Jurkat, Clone E6-1 (cell line): ENCODE data around the gene FBXL7.

Source experiments
- DNase-seq: peaks from one replicate; pipeline ENCODE4 v3.0.0-alpha.2; 2011; ENCODE audit warnings: low read depth, low spot score
- H3K4me3 ChIP-seq: 2 replicates; pipeline ENCODE4 v1.5.1; 2011; ENCODE audit warnings: mild to moderate bottlenecking, low read length, control low read depth, moderate library complexity

FBXL7 gene

DNA sequence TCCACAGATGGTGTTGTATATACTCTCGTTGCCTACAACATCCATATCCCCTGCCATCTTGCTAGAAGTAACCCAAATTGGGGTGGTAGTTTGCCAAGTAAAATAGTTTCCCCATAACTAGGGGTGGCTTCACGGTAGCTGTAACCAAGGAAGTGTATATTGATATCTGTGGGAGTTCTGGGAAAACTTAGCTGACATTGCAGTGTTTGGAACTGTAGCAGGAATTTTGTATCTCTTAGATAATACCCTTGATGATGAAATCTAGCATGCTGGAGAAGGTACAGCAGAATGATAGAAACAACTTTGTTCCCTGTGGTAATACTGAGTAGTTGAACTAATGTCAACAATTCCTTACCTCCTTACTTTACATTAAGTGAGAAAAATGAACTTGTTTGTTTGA, 29.8 kb downstream of the FBXL7 start:
- H3K4me3 ChIP-seq: no peak overlapping the region
- no peak for DNase-seq

DNA sequence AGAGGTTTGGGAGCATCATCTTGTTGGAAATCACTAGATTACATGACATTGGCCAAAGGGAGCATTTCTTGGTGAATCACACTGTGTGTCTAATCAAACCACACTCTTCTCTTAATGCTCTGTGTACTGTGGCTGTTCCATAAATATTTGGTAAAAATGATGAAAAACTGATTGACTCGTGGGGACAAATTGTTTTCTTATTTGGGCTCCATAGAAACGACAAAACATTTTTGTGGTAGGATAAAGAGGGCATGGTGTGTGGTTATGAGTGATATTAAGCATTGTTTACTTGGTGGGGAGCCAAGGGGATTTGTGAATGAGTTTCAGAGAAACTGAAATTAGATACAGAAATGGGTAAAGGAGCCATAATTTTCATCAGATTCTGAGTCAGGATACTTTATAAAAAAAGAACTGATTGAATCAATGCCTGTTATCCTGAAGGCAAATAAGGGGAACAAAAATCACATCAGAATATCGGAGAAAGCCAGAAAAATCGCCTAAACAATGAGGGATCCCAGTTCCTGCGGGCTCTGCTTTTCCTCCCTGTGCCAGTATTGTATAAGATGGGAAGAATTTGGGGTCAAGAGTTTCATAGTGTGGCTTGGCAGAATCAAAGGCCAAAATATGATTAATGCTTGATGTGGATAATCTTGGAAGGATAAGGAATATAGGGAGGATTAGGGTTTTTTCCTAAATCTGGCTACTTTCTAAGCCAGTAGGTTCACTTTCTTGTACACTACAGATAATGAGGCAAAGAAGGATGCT, 33.3 kb downstream of the FBXL7 start:
- H3K4me3 ChIP-seq: no peak overlapping the region
- no peak for DNase-seq

DNA sequence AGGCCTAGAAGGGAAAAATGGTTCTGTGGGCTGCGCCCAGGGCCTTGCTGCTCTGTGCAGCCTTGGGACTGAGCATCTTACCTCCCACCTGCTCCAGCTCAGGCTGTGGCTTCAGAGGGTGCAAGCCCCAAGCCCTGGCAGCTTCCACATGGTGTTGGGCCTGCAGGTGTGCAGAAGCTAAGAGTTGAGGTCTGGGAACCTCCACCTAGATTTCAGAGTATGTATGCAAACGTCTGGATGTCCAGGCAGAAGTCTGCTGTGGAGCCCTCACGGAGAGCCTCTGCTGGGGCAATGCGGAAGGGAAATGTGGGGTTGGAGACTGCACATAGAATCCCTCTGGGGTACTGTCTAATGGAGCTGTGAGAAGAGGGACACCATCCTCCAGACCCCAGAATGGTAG, 36.0 kb downstream of the FBXL7 start:
- H3K4me3 ChIP-seq: no peak overlapping the region
- DNase-seq: no peak

DNA sequence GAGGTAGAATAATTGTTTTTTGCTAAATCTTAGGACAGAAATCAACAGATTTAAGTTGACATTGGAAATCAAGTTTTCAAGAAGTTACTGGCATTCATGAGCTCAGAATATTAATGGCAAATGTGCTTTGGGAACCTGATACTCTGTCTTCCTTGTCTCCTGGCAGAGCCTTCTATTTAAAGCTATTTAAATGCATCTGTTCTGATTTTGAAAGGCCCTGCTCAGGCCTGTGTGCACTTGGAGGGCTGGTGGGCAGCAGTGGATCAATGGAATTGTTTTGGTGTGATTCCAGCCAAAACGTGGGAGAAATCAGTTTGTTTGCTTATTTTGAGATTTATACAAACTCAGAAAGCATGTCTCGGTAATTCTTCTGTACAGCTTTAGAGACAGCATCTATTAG, 38.5 kb downstream of the FBXL7 start:
- no peak for DNase-seq
- H3K4me3 ChIP-seq: no peak overlapping the region

DNA sequence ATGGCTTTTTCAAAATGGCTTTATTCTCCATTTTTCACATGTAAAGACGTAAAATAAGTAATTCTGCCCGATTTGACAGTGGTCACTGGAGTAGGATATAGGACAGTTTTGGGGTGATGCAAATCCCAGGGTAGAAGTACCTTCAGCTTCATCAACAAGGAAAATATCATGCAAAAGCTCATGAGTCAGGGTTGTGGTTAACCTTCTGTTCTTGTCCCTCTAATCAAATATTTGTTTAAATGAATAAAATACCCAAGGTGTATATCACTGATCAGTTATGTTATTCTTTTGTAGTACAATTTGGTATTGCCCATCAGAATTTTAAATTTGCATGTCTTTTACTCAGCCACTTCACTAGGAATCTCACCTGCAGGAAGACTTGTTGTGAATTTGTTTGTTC, 40.0 kb downstream of the FBXL7 start:
- H3K4me3 ChIP-seq: no peak overlapping the region
- DNase-seq: no peak

DNA sequence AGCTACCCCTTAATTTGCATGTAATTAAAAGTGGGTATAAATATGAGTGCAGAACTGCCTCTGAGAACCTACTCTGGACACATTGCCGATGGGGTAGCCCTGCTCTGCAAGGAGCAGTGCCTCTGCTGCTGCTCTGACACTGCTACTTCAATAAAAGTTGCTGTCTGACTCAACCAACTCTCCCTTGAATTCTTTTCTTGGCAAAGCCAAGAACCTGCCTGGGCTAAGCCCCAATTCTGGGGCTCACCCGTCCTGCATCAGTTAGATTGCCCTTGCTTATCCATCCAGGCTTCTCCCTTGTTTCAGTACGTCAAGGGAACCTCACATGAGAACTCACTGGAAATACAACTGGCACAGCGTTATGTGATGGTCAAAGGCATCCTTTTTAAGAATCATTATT, 44.1 kb downstream of the FBXL7 start:
- no peak overlapping the region for H3K4me3 ChIP-seq
- DNase-seq: no peak

DNA sequence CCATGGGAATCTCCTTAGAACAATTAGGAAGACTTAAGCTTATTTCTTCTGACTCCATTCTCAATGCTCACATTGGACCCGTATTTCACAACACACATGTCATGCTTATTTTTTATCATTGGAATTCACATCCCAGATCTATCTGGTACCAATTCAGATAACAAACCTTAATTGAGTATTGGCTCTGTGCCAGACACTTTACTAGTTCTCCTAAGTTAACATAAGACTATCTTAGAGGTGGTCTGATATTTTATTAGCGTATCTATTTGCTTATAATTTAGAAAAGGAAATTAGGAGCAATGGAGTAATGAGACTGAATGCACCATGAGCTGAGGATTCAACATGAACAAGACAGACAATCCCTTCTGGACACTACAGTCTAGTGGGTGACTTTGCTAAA, 45.1 kb downstream of the FBXL7 start:
- H3K4me3 ChIP-seq: no peak overlapping the region

DNA sequence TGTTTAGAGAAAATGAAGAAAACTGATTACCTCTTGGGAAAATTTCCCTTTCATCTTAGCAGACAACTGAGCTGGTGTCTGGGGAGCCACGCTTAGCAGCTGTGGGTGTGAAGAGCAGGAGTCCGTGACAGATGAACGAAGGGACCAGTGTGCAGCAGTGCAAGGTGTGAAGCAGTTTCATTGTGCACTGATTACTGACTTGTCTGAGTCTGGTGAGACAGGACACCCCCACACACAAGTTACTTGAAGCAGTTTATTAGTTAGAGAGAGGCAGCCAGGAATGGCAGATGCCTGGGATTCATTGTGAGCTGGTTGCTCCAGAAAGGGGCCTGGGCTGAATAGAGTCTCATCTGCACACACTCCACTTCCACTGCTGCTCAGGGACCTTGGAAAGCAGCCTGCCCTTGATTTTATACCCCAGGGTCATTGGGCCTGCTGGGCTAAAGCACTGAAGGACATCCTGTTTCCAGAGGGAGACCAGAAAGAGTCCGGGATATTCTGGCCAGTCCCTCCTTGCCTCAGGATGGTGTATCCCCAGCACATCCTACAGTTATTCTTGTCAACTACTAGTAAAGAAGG, 47.4 kb downstream of the FBXL7 start:
- H3K4me3 ChIP-seq: no peak overlapping the region
- DNase-seq: no peak

More for the DNA sequence above, 45.1 kb downstream of the FBXL7 start:
- no peak for DNase-seq

DNA sequence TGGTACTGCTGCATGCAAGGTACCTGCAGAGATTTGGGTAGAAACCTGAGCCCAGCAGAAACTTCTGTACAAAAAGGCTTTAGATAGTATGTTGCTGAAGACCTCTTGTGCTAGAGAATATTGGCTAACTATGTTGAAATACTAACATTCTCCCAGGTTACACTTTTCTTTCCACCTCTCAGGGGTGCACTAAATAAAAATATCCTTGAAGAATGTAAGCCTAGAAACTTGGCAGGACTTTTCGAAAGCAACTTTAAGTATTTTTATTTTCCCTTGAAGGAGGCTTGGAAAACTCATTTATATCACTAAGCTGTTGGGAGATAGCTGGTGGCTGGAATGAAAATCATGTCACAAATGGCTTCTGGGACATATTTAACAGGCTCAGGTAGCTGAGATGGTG, 50.0 kb downstream of the FBXL7 start:
- no peak overlapping the region for H3K4me3 ChIP-seq
- DNase-seq: no peak

DNA sequence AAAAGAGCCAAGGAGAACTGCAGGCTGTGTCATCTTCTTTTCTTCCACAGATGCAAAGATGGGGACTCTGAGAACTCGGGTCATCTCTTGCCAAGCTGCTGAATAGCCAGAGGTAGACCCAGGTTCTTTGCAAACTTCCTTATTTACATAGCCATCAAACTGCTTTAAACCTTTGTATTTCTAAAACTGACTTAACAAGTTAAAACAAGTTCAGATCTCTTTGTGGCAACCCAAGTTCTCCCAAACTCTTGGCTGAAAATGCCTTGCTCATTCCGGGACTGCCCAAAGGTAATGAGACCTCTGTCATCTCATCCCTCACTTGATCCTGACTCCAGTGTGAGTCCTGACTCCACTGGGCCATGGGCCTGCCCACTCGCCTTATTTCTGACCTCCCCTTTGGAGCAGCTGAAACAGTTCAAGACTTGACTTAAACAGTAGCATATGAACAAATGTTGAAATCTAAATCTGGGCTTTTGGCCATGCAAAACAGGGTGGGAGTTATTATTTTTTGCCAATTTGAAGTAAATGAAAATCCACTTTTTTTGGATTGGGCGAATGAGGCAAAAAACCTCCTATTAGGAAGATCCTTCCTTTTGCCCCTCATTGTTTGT, 50.6 kb downstream of the FBXL7 start:
- no peak overlapping the region for H3K4me3 ChIP-seq
- DNase-seq: no peak

DNA sequence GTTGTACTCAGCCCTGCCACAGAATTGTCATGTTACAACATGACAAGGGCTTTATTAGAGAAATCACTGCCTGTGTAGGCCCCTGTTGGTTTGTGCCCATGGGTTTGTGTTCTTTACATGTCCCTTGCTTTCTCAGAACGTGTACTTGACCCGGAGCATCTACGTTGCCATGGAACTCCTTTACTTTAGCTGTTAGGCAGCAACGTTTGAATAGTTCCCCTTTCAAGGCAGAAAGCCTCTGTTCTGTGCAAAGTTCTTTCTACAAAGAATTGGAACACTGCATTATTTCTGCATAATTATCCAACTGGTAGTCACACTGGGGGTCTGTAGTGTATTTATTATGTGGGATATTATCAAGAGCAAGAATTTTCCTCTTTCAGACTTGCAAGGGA, 51.1 kb downstream of the FBXL7 start:
- H3K4me3 ChIP-seq: no peak overlapping the region
- DNase-seq: no peak

DNA sequence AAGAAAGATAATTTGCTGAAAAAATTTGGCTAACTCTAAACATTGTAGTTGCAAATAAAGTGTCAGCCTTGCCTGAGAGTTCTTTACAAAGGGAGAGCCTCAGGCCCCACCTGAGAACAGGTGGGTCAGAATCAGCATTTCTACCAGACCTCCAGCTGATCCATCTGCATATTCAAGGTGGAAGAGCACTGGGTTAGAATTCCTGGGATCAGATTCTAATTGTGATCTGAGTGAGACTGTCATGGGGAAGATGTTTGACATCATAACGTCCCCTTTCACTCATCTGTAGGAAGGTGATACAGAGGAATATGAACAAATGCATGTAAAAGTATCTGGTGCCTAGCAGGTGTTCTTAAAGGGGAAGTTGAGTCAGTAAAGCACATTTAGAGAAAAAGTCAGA, 54.6 kb downstream of the FBXL7 start:
- no peak overlapping the region for H3K4me3 ChIP-seq
- no peak for DNase-seq

DNA sequence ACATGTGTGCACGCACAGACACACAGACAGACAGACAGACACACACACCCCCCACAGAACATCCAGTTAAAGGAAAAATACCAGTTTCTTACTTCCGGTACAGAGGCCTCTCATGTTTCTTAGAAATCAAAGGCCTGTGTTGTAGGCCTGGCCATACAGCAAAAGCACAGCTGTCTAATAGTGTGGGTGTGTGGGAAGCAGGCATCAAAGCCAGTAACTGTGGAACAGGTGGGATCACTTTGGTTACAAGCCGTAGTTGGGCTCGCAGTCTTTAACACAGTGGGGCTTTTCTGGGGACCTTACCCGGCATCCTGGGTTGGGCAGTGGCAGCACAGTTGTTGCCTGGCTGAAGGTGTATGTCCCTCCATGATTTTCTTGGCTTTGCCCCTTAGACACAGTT, 55.2 kb downstream of the FBXL7 start:
- peak; percentile 70 for DNase-seq

DNA sequence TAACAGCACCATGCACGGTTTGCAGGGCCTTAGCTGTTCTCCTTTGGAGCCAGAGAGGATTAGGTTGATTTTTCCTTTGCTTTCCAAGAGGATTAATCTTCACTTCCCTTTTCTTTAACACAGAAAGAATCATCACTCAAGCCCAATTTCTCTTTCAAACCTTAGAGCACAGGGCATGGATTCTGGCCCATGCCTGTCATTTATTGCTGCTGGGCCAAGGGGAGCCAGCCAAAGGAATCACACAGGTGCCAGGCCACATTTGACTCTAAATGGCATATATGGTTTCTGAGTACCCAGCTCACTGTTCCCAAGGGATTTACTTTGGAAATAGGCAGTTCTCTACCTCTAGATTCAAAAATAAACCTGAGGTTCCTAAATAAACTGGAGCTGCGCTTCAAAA, 58.3 kb downstream of the FBXL7 start:
- no peak overlapping the region for H3K4me3 ChIP-seq
- DNase-seq: no peak

More for the DNA sequence above, 55.2 kb downstream of the FBXL7 start:
- no peak overlapping the region for H3K4me3 ChIP-seq

DNA sequence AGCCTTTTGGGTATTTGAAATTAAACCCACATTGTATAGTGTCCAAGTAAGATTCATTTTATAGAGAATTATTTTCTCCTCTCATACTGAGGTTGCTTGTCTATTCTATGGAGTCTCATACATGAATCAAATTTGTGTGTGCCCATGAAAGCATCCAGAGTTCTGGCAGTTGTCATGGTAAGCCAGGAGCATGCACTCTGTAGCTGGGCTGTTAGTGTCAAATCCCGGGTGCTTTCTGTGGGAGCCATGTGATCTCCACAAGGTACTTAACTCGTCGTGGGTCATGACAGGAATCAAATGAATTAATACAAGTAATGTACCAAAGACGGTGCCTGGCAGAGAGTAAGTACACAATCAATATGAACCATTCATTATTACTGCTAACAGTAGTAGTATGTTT, 58.7 kb downstream of the FBXL7 start:
- DNase-seq: no peak
- no peak overlapping the region for H3K4me3 ChIP-seq

DNA sequence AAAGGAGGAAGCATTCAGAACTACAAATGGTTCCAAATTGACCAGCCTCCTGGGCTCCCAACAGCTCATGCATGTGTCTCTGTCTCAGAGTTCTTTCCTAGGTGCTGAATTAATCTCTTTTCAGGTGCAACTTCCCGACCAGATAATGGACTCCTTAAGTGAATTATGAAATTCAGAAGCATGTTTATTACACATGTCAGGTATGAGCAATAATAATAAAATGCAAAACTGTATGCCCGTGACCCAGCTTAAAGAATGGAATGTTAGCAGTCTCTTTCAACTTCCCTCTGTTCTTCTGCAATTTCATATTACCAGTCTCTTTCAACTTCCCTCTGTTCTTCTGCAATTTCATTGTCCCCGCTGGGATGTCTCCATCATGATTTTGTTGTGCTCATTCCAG, 60.4 kb downstream of the FBXL7 start:
- no peak for DNase-seq
- no peak overlapping the region for H3K4me3 ChIP-seq

DNA sequence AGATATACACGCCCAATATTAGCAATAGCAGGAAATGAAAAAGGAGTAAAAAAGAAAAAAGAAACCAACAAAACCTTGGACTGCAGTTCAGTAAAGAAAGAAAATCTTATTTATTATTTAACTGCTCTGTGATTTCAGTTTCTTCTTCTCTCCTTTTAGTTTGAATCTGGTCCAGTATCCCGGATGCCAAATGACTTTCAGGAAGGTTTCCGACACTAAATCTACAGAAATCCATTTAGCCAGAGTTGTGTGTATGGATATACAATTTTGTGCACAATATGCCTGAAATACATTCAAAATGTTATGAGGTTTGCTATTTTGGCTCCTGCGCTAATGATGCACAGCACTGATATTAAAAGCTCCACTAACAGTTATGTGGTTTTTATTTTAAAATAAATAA, 64.5 kb downstream of the FBXL7 start:
- no peak overlapping the region for H3K4me3 ChIP-seq
- no peak for DNase-seq

DNA sequence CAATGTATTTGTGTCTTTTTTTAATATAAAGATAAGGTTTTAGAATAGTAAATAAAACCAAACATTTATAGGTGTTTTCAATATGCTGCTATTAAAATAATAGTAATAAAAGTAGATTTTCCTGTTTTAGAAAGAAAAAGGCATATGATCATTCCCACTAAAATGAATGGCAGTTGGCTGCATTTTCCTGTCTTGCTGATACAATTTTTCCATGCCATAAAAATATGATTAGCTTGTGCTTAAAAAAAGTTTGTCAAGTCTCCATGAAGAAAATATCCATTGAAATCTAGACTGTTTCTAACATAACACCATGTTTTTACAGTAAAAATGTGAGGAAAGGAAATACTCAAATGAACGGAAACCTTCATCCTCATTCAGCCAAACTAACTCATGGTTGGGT, 65.0 kb downstream of the FBXL7 start:
- DNase-seq: no peak
- no peak overlapping the region for H3K4me3 ChIP-seq

DNA sequence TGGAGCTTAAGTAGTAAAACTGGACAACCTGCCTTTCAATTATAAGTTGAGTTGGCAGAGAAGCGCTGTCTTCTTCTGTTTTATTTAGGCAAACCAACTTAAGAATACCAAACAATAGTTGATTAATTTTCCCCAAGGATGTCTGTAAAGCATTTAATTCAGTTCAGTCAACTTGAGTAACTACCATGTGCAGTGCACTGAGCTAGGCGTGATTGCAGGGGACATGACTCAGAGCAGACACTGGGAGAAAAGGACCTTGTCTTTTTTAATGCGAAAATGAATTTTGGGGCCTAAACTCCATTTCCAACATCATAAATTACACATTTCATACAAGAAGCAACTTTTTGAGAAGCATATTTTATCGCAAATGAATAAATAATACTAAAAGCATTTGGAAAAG, 66.3 kb downstream of the FBXL7 start:
- DNase-seq: no peak
- H3K4me3 ChIP-seq: no peak overlapping the region

DNA sequence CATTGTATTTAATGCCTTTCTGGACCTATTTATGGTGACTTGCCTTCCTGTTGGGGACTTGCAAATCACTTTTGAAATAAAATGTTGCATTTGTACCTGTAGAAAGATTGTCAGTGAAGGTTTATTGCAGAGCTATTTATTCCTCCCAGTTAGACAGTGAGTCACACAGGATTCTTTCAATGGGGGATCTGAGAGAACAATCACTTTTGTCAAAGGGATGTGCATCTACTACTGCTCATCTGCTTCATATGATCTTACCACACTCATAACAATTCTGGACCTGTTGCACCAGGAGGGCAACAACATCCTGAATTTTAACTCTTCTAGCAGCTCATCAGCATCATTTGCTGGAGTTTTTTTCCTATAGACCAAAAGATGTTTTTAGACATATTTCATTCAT, 66.8 kb downstream of the FBXL7 start:
- H3K4me3 ChIP-seq: no peak overlapping the region
- DNase-seq: no peak

DNA sequence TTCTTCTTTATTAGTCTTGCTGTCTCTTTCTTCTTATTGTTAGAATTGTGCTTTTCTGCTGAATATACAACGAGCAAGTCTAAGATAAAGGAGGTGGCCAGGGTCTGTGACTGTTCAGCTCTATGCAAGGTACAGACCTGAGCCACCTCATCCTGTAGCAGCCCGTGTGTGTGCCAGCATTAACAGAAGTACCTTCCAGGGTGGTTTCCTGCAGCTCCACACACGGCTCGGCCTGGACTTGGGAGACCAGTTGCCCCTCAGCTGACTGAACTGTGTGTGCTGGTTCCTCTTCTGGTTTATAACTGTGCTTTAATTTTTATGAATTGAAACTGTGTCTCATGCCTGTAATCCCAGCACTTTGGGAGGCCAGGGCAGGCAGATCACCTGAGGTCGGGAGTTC, 70.5 kb downstream of the FBXL7 start:
- no peak for DNase-seq
- H3K4me3 ChIP-seq: no peak overlapping the region
